DLD1 (cell line): Measurements from ENCODE around the gene PYURF.
"Not testable (repeated sequence)": the region's sequence is repeated elsewhere in the genome, so short reads cannot be mapped to it uniquely, and the experiment has no call there.

ENCODE experiments used
- in situ Hi-C: cut with HindIII; loops from 2 replicates; pipeline ENCODE4 v1.10.0; 2017; ENCODE audit warnings: low sequenced_read_pairs

PYURF gene, protein sequence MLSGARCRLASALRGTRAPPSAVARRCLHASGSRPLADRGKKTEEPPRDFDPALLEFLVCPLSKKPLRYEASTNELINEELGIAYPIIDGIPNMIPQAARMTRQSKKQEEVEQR

GRCh38 chr4:88523325-88524129 lies at the start of gene PYURF:
Gene PYURF, minus strand, starts transcription at chr4:88523776. Its CDS starts 76 bp downstream, at chr4:88523700.
- in situ Hi-C loops, result loop anchor here (25.0 kb wide), 2 partner anchors 261 to 486 kb away; no protein-coding TSS in a partner anchor

GRCh38 chr4:88570001-88570400 lies 46.4 kb upstream of the PYURF start:
- in situ Hi-C loops, result no loop called here

GRCh38 chr4:88567591-88567990 lies 44.0 kb upstream of the PYURF start:
- in situ Hi-C loops, result no loop called here

- in situ Hi-C loops, result no loop called here
These were observed 26.2 kb upstream of the PYURF start for GRCh38 chr4:88549815-88550214.

GRCh38 chr4:88539322-88540068 lies 15.9 kb upstream of the PYURF start:
- in situ Hi-C loops, result not testable (repeated sequence)

- in situ Hi-C loops, result no loop called here
These were observed 14.1 kb upstream of the PYURF start for GRCh38 chr4:88537709-88538108.

DNA sequence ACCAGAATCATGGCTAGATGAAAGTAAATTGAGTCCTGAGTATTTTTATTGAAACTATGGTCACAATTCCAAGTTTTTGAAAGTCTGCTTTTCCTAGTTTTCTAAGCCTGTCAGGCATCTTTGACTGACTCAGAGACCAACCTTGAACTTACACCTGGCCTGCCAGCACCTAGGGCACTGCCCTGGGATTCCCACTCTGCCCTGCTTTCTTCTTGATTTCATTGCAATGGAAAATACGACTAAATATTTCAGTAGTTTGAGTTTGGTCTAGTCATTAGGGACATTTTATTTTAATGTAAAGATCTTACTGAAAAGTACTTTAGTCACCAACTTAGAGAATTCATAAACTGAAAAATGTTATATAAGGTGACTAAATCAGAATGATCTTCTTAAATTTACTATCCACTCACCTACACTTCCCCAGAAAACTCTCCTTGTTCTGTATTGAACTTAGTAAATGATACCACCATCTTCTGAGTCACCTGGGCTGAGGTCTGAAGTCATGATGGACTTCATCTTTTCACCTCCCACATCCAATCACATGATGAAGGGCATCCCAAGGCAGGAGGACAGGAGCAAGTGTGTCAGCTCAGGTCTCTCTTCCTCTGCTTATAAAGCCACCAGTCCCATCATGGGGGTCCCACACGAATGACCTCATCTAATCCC lies 11.6 kb upstream of the PYURF start:
- in situ Hi-C loops, result no loop called here

DNA sequence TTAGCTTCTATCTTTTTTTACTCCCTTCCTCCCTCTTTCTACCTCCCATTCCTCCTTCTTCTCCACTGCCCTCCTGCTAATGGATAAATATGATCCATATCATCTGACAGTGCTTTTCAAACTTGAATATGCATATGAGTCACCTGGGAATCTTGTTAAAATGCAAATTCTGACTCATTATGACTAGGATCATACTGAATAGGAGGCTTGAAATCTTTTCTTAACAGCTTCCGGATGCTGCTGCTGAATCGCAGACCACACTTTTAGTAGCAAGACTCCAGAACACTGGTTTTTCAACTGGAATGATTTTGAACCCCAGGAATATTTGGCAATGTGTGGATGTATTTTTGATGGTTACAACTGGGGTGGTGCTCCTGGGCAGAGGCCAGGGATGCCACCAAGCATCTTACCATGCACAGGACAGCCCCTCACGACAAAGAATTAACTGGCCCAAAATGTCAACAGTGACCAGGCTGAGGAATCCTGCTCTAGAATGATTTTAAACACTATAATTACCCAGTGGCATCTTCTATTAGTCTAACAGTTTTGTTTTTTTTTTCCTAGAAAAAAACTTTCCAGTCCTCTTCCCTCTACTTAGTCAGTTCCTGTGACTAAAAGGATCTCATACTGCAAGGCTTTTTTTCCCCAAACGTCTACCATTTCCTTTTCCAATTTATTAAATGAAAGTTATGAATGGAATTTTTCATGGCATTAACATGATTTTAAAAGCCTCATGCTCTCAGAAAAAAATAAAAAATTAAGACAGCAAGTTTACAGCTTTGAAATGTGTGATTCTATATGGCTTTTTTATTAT lies 10.6 kb upstream of the PYURF start:
- in situ Hi-C loops, result no loop called here

DNA sequence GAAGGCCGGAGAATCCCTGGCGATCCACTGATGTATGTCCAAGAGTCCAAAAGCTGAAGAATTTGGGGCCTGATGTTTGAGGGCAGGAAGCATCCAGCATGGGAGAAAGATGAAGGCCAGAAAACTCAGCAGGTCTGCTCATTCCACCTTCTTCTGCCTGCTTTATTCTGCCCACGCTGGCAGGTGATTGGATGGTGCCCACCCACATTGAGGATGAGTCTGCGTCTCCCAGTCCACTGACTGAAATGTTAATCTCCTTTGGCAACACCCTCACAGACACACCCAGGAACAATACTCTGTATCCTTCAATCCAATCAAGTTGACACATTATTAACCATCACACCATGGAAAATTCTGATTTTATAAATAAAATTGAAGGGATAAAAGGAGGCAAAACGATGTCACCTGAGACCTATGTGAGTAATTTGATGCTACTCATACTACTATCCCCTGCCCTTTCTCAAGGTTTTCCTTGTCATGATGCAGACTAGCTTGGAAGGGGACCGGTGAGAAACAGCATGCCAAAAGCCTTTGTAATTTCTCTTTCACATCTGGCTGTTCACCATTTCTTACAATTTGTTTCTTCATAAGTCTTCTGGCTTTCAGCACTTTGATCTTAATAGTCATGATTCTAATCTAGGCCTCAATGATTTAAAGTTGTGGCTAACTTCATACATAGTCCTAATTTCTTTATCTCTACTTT lies 9.7 kb upstream of the PYURF start:
- in situ Hi-C loops, result no loop called here

GRCh38 chr4:88531549-88531948 lies 8.0 kb upstream of the PYURF start:
- in situ Hi-C loops, result no loop called here

- in situ Hi-C loops, result no loop called here
These were observed 5.3 kb upstream of the PYURF start for GRCh38 chr4:88528861-88529260.

- in situ Hi-C loops, result no loop called here
These were observed 4.2 kb upstream of the PYURF start for GRCh38 chr4:88527787-88528186.

GRCh38 chr4:88526221-88526815 lies 2.7 kb upstream of the PYURF start:
- in situ Hi-C loops, result no loop called here

GRCh38 chr4:88524171-88524570 lies 595 bp upstream of the PYURF start:
- in situ Hi-C loops, result loop anchor here (25.0 kb wide), 2 partner anchors 262 to 487 kb away; no protein-coding TSS in a partner anchor

- in situ Hi-C loops, result loop anchor here (25.0 kb wide), 2 partner anchors 261 to 486 kb away; no protein-coding TSS in a partner anchor
These were observed 763 bp downstream of the PYURF start for GRCh38 chr4:88522702-88523324.

- in situ Hi-C loops, result loop anchor here (25.0 kb wide), 2 partner anchors 257 to 482 kb away; no protein-coding TSS in a partner anchor
These were observed 4.7 kb downstream of the PYURF start for GRCh38 chr4:88518911-88519310.

DNA sequence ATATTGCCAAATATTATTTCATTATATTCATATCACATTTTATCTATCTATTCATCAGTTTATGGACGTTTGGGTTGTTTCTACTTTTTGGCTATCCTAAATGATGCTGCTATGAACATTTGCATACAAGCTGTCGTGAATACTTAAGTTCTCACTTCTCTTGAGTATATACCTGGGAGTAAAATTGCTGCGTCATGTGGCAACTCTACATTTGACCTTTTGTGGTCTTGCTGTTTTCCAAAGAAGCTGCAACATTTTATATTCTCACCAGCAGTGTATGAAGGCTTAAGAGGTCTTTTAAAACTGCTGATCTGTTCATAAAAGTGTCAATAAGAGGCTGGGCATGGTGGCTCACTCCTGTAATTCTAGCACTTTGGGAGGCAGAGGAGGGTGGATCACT lies 5.8 kb downstream of the PYURF start:
- in situ Hi-C loops, result loop anchor here (25.0 kb wide), 2 partner anchors 256 to 481 kb away; no protein-coding TSS in a partner anchor

DNA sequence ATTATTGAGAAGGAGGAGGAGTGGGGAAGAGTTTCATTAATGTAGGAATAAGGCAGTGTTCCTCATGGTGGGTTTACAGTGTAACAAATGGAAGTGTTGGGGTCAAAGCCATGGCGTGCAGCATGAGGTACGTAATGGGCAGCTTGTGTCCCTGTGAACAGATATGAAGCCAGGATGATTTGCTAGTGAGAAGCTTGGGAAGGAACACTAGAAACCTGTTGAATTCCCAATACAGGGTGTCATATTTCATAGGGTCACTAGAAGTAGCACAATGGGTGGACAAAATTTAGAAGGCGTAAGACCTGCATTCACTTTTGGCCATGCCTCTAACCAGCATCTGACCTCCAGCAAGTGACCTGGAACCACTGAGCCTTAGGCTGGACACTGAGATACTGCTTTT lies 6.8 kb downstream of the PYURF start:
- in situ Hi-C loops, result loop anchor here (25.0 kb wide), 2 partner anchors 254 to 479 kb away; no protein-coding TSS in a partner anchor
